Smooth muscle cell (in vitro differentiated cells): ENCODE results near the gene CDCP1. TPM values are rescaled to one million over a fixed set of nuclear protein-coding genes. Genes with fewer than 3 reads are reported as not detected.

Experiments
- DNase-seq: peaks from one replicate; lab custom pipeline; 2025; ENCODE audit not compliant: unreplicated experiment; lab: John Stamatoyannopoulos, UW
- H2AFZ ChIP-seq: fragments of 200-600 bp; sonication (generic); 2 replicates; pipeline ENCODE4 v1.6.0; 2016; ENCODE audit warnings: antibody characterized with exemption, low read depth, mild to moderate bottlenecking
- H3F3A ChIP-seq: fragments of 200-600 bp; sonication (generic); 2 replicates; pipeline ENCODE4 v1.6.0; 2017; ENCODE audit warnings: antibody characterized with exemption, low read depth
- H3K27ac ChIP-seq: fragments of 200-600 bp; sonication (generic); 2 replicates; pipeline ENCODE4 v1.5.1; 2016; ENCODE audit warnings: low read depth, mild to moderate bottlenecking
- H3K27me3 ChIP-seq: fragments of 200-600 bp; sonication (generic); 2 replicates; pipeline ENCODE4 v1.6.1; 2016; ENCODE audit warnings: low read depth, mild to moderate bottlenecking
- H3K36me3 ChIP-seq: fragments of 200-600 bp; sonication (generic); 2 replicates; pipeline ENCODE4 v1.5.1; 2016; ENCODE audit warnings: low read depth
- H3K4me1 ChIP-seq: fragments of 200-600 bp; sonication (generic); 2 replicates; pipeline ENCODE4 v1.5.1; 2016; ENCODE audit warnings: low read depth
- H3K4me2 ChIP-seq: fragments of 200-600 bp; sonication (generic); 2 replicates; pipeline ENCODE4 v1.6.0; 2016; ENCODE audit warnings: mild to moderate bottlenecking
- H3K4me3 ChIP-seq: fragments of 200-600 bp; sonication (generic); 2 replicates; pipeline ENCODE4 v1.5.1; 2016; ENCODE audit warnings: mild to moderate bottlenecking
- H3K79me2 ChIP-seq: fragments of 200-600 bp; sonication (generic); 2 replicates; pipeline ENCODE4 v1.6.0; 2016; ENCODE audit warnings: low read depth, mild to moderate bottlenecking
- H3K9ac ChIP-seq: fragments of 200-600 bp; sonication (generic); 2 replicates; pipeline ENCODE4 v1.6.0; 2016; ENCODE audit warnings: low read depth
- H3K9me3 ChIP-seq: fragments of 200-600 bp; sonication (generic); replicated peaks from 2 replicates; pipeline ENCODE4 v1.5.1; 2016; ENCODE audit warnings: low read depth
- H4K20me1 ChIP-seq: fragments of 200-600 bp; sonication (generic); 2 replicates; pipeline ENCODE4 v1.6.0; 2016; ENCODE audit warnings: low read depth
- whole genome bisulfite sequencing: methylation state at CpG from one replicate; pipeline ENCODE4 v1.1.7; 2016; ENCODE audit warnings: low lambda C conversion rate; 5-methylcytosine and 5-hydroxymethylcytosine counted together
- polyA plus RNA-seq: library from polyadenylated mRNA; unstranded; fragments of >200 nt; fragmentation: Nextera tagmentation; extraction: Ambion mirVana; gene quantifications from 2 replicates; pipeline ENCODE4 v1.2.1, GENCODE V29; 2016
- total RNA-seq: library from RNA; depleted of rRNA; stranded (reverse); fragments of >200 nt; gene quantifications from 2 replicates; pipeline ENCODE4 v1.2.3, GENCODE V29; 2014
- TF ChIP-seq, protein P1 (sequence below): fragments of 200-600 bp; sonication (generic); IDR thresholded peaks from 2 replicates; pipeline ENCODE4 v1.5.1; 2017; ENCODE audit warnings: borderline replicate concordance, mild to moderate bottlenecking, antibody characterized with exemption; ENCODE audit not compliant: insufficient read depth, poor library complexity, severe bottlenecking

The CDCP1 gene
- total and polyA plus RNA-seq, 2 experiments from 2014 or later = 2.5 to 7.9 TPM

DNA sequence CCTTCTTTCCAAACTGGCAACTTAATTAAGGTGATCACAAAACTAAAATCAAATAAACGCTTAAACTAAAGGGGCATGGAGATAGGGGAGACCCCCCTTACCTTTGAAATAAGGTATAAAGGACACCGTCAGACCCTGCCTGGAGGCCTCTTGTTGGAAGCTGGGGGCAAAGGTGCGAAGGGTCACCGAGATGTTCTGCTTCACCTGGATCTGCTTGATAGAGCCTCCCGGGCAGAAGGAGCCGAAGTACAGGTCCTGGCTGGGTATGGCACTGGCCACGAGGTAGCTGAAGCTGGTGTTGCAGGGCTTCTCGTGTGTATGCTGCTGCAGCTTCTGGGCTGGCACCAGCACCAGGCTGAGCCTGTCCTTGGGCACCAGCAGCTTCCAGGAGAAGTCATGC lies 53.0 kb downstream of the CDCP1 start:
- Histone ChIP-seq H3K79me2 (no peaks in the 10 kb centered on the region), H3K4me1 (peaks cover 8% of the 10 kb centered on the region), H3K27ac (peak overlapping the region; percentile 96), H3K9me3 (no peaks in the 10 kb centered on the region), H3K4me3 (no peak overlapping the region), H2AFZ (no peak overlapping the region), H3K36me3 (no peaks in the 10 kb centered on the region), H3F3A (no peaks in the 10 kb centered on the region), H3K27me3 (no peaks in the 10 kb centered on the region), H3K4me2 (peak overlapping the region; percentile 72), H4K20me1 (no peaks in the 10 kb centered on the region), H3K9ac (peak overlapping the region; percentile 88)
- TF ChIP-seq, protein P1, sequence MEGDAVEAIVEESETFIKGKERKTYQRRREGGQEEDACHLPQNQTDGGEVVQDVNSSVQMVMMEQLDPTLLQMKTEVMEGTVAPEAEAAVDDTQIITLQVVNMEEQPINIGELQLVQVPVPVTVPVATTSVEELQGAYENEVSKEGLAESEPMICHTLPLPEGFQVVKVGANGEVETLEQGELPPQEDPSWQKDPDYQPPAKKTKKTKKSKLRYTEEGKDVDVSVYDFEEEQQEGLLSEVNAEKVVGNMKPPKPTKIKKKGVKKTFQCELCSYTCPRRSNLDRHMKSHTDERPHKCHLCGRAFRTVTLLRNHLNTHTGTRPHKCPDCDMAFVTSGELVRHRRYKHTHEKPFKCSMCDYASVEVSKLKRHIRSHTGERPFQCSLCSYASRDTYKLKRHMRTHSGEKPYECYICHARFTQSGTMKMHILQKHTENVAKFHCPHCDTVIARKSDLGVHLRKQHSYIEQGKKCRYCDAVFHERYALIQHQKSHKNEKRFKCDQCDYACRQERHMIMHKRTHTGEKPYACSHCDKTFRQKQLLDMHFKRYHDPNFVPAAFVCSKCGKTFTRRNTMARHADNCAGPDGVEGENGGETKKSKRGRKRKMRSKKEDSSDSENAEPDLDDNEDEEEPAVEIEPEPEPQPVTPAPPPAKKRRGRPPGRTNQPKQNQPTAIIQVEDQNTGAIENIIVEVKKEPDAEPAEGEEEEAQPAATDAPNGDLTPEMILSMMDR = no peak
- no peak for DNase-seq
- 93% methylated on average over 8 of the region's 8 CpGs for WGBS

DNA sequence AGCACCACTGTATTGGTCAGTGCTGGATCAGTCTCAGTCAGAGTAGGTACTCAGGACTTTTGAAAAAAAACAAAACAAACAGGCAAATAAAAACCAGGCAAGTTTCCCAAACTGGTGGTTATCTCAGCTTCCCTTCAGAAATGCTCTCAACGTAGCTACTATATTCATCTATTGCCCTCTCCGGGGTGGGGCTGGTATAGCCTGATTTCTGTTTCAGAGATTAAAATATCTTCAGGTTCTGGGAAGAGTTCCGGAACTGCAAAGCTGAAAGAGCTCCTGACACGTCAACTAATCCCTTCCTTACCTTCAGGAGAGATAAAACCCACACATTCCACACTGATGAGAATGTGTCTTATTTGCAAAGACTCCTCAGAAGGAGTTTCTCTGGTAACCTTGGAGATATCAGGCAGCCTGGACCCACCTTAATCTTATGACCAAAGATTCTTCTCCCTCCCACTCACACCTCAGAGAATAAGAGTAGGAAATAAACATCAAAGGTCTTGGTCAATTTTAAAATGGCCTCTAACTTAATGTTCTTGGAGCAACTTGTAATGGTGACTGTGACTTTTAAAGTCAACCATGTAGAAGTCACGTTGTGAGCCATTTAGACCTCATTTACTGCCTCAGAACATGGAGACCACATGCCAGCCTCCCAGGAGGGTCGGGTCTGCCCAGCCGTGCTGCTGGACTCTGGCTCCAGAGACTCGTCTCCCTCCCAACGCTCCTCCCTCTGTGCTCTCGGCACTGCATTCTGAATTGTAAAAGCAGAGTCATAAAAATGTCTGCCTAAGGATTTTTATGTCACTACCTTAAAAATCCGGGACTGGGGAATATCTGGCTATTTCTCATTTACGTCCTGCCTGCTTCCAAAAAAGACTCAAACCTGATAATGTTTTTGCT lies 53.8 kb downstream of the CDCP1 start:
- Histone ChIP-seq H3K9me3 (no peaks in the 10 kb centered on the region), H2AFZ (peak overlapping the region; percentile 3), H3K9ac (peak overlapping the region; percentile 88), H3K27me3 (no peaks in the 10 kb centered on the region), H3K4me1 (peaks cover 8% of the 10 kb centered on the region), H3K36me3 (no peaks in the 10 kb centered on the region), H3K27ac (peak overlapping the region; percentile 96), H4K20me1 (no peaks in the 10 kb centered on the region), H3K4me2 (peak overlapping the region; percentile 72), H3F3A (no peaks in the 10 kb centered on the region), H3K79me2 (no peaks in the 10 kb centered on the region), H3K4me3 (no peak overlapping the region)
- TF ChIP-seq, protein P1 = no peak
- DNase-seq = no peak
- 11% methylated on average over 12 of the region's 12 CpGs for WGBS

DNA sequence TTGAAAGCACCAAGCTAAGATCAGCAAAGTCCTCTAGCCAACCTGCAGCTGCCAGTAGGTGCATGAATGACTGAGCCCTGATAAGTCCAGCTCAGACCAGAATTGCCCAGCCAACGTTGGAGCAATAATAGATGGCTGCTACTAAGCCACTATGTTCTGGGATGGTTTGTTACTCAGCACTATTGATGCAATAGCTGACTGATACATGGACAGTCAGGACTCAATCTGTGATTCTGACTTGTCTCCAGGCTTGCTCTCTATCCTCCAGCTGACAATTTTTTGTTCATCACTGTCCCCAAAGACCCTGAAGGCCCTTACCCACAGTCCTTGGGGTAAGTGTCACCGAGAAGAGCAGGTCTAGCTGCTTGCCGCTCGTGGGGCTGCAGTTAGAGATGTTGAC lies 55.3 kb downstream of the CDCP1 start:
- Histone ChIP-seq H3K4me1 (peaks cover 8% of the 10 kb centered on the region), H3K36me3 (no peaks in the 10 kb centered on the region), H3K27ac (no peak overlapping the region), H3K4me3 (no peak overlapping the region), H3K9me3 (no peaks in the 10 kb centered on the region), H3K9ac (no peak overlapping the region), H3K27me3 (no peaks in the 10 kb centered on the region), H3K79me2 (no peaks in the 10 kb centered on the region), H3K4me2 (no peak overlapping the region), H3F3A (no peaks in the 10 kb centered on the region), H2AFZ (no peak overlapping the region), H4K20me1 (no peaks in the 10 kb centered on the region)
- TF ChIP-seq, protein P1 = no peak
- DNase-seq = no peak
- 94% methylated on average over 4 of the region's 4 CpGs for WGBS
